Activated T-helper 2 cell treated with anti-CD3 and anti-CD28 coated beads, Interferon-gamma antibody, Interleukin-2, Interleukin-4, amounts not matched to agents 10 μg/mL and 5 μg/mL and 100 μg/mL, durations not matched to agents 14 hours and 24 hours and 36 hours (primary cell): ENCODE measurements around the gene GJD2. TPM values are rescaled to one million over a fixed set of nuclear protein-coding genes. Genes with fewer than 3 reads are reported as not detected.

Experiments
- DNase-seq: peaks from one replicate; pipeline ENCODE4 v3.0.0; 2021; ENCODE audit warnings: low spot score
- H3K27ac Mint-ChIP-seq: one replicate; pipeline ENCODE4 v1.8.0; 2021; ENCODE audit warnings: mixed read lengths
- H3K27me3 Mint-ChIP-seq: one replicate; pipeline ENCODE4 v1.8.0; 2021; ENCODE audit warnings: low read depth, mixed read lengths
- H3K36me3 Mint-ChIP-seq: one replicate; pipeline ENCODE4 v1.8.0; 2021; ENCODE audit warnings: low read depth, mixed read lengths
- H3K4me1 Mint-ChIP-seq: one replicate; pipeline ENCODE4 v1.8.0; 2021; ENCODE audit warnings: low read depth, mixed read lengths
- H3K4me3 Mint-ChIP-seq: one replicate; pipeline ENCODE4 v1.8.0; 2021; ENCODE audit warnings: low read depth, mild to moderate bottlenecking, moderate library complexity, mixed read lengths
- H3K9me3 Mint-ChIP-seq: one replicate; pipeline ENCODE4 v1.8.0; 2021; ENCODE audit warnings: mixed read lengths
- intact Hi-C: fragments of 100-400 bp; cut with micrococcal nuclease; formaldehyde crosslinking; loops from one replicate; pipeline ENCODE4 v1.15.1; 2023
- total RNA-seq: library from RNA; stranded (reverse); gene quantifications from 2 replicates; pipeline ENCODE4 v1.2.3, GENCODE V29; 2022

The GJD2 gene
- total RNA-seq = not detected in 2 replicates

DNA sequence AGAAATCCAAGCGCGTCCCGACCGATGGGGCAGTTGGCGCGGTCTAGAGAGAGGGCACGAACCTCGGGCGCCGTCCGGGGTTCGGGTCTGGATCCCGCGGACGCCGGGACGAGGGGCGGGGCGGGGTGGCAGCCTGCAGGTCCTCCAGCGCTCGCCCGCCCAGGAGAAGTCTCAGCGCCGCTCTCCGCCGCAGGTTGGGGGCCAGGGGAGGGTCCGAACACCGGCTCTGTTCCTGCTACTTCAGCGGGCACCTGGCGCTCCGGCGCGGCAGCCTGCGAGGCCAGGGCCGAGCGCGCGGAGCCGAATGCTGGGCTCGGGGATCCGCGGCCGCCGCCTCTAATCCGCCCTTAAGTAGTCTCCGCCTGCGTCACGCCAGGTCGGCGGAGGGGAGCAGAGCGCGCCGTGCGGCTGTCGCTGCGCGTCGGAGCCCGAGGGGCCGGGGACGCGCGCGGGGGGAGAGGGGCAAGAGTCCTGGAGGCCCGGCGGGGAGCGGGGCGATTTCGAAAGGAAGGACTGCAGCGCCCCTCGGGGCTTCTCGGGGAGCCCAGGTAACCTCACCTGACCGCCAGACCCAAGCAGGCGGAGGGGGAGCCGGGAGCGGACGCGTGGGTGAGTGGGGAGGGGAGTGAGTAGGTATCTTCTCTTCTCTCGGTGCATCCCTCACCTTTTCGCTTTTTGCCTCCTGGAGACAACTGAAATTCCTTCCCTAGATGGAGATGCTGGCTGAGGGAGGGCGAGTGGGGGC lies at the start of gene GJD2:
TSS of gene GJD2 (minus strand) at position 325 of the 745 bp plus-strand sequence. CDS start 510 bp downstream, outside the sequence.
- H3K9me3 Mint-ChIP-seq = no peaks in the 10 kb centered on the region
- peaks cover 56% of the 10 kb centered on the region for H3K27me3 Mint-ChIP-seq
- H3K36me3 Mint-ChIP-seq = no peaks in the 10 kb centered on the region
- H3K27ac Mint-ChIP-seq = no peak within 1 kb of the TSS
- DNase-seq = no peak
- no peaks in the 10 kb centered on the region for H3K4me1 Mint-ChIP-seq
- no peak within 1 kb of the TSS for H3K4me3 Mint-ChIP-seq
- intact Hi-C loops = no loop called here

DNA sequence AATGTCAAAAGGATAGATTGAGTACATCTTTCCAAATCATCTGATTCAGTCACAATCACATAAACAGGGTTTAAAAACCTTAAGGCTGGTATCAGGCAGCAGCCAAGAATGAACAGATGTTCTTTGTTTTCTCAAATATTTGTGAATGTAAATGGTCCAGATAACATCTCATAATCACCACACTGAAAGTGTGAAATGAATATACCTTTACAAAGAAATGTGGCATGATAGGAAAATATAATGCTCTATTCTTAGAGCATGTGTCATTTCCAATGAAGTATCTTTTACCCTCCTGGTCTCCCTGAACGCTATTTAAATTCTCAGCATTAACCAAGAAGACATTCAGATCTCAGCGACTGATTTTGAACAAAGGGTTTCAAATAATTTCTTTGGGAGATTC lies 49.3 kb upstream of the GJD2 start:
- peaks cover 13% of the 10 kb centered on the region for H3K27me3 Mint-ChIP-seq
- no peaks in the 10 kb centered on the region for H3K9me3 Mint-ChIP-seq
- intact Hi-C loops = no loop called here
- H3K4me1 Mint-ChIP-seq = peaks cover 7% of the 10 kb centered on the region
- peak overlapping the region; percentile 6 for H3K27ac Mint-ChIP-seq
- H3K4me3 Mint-ChIP-seq = no peak overlapping the region
- H3K36me3 Mint-ChIP-seq = no peaks in the 10 kb centered on the region
- DNase-seq = no peak

DNA sequence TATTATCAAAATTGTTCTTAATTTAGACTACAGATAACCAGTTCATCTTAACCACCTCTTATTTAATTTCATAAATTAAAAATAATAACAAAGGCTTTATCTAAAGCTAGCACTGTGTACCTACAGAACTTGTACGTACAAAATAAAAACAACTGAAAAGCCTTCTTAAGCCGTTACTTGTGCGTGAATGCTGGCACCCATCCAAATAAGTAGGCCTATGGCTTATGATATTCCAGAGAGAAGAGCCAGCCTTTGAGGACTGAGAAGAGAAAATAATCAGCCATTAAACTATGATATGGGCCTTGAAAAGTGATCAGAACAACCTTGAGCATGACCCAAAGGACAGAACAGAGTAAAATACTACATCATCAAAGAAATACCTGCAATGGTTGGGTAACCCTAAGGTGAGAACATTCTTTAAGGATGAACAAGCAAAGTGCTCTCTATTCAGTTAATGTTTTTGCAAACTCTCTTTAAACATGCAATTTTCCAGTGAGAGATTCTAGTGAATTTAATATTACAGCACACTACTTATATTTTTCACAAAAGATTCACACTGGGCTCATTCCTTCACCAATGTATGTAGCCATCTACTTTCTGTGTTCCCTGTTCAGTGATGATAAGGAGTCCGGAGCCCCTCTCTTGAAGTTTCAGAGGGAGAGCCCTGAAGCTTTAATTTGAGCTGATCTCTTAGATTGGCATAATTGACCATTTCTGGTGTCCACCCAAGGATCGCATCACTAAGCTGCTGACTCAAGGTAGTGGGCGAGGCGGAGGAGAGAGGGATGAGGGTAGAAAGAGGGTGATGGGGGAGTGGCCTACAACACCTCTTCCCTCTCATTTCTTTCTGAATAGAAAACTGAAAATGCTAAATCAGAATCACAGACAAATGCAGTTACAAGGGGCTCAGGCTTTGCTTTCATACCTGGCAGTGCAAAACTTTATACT lies 48.3 kb upstream of the GJD2 start:
- Mint-ChIP-seq H3K4me3 (no peak overlapping the region), H3K9me3 (no peaks in the 10 kb centered on the region), H3K27me3 (peaks cover 13% of the 10 kb centered on the region), H3K27ac (no peak overlapping the region), H3K36me3 (no peaks in the 10 kb centered on the region), H3K4me1 (peaks cover 7% of the 10 kb centered on the region)
- DNase-seq = no peak
- intact Hi-C loops = no loop called here

DNA sequence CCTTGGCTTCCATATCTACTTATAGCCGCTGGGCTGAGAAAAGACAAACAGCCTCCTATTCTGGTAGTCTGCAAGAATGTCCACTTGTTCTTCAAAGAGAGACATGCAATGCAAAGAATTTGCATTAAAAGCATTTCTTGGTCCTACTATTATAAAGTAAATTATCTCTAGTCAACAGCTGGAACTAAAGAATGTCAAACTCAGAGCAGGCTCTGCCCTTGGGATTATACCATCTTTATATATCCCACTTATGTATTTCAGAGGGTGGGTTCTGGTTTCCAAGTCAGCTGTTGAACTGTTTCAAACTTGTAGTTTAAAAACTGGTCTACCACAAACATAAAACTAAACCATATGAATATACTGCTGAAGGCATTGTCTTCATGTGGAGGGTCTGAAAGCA lies 47.6 kb upstream of the GJD2 start:
- Mint-ChIP-seq H3K27ac (no peak overlapping the region), H3K4me1 (peaks cover 7% of the 10 kb centered on the region), H3K9me3 (no peaks in the 10 kb centered on the region), H3K4me3 (no peak overlapping the region), H3K36me3 (no peaks in the 10 kb centered on the region), H3K27me3 (peaks cover 16% of the 10 kb centered on the region)
- no peak for DNase-seq
- intact Hi-C loops = no loop called here

DNA sequence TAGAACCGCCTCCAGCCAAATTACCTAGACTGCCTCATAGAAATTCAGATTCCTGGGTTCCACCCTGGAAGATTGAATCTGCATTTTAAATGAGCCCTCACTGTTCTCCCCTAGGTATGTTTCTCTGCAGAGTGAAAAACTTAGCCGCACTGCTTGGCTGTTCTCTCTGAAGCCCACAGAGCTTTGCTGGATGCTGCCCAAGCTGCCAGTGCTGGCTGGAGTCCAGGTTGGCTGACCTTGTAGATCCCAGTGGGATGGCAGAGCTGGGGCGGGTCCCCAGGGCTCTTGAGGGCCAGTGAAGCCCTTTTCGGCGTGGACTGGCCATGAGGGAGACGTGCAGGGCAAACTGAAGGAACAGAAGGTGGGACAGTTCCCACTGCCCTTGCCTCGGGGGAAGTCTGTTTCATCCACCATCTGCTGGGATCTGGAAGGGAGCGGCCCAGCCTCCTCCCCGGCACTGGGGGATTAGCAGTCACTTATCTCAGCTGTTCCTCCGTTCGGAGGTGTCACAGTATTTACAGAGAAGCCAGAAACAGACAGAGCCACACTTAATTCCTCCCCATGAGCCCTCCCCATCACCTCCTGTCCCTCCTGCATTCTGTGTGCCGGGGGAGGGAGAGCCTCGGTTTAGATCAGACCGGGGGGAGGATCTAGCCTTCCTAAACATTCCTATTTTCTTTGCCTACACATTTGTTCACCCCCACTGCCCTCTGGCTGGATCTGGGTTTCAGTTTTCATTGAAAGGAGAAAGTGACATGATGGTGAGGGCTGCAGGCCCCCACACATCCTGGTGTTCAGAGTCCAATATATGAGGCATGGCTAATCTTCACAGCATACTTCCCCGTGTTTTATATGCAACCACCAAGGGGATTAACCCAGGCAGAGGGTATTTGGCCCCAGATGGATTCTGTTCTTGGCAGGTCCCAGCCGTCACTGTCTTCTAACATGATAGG lies 44.6 kb upstream of the GJD2 start:
- peaks cover 34% of the 10 kb centered on the region for H3K27me3 Mint-ChIP-seq
- no peak overlapping the region for H3K27ac Mint-ChIP-seq
- no peak for DNase-seq
- H3K4me3 Mint-ChIP-seq = no peak overlapping the region
- no peaks in the 10 kb centered on the region for H3K9me3 Mint-ChIP-seq
- H3K4me1 Mint-ChIP-seq = peaks cover 7% of the 10 kb centered on the region
- intact Hi-C loops = no loop called here
- no peaks in the 10 kb centered on the region for H3K36me3 Mint-ChIP-seq

DNA sequence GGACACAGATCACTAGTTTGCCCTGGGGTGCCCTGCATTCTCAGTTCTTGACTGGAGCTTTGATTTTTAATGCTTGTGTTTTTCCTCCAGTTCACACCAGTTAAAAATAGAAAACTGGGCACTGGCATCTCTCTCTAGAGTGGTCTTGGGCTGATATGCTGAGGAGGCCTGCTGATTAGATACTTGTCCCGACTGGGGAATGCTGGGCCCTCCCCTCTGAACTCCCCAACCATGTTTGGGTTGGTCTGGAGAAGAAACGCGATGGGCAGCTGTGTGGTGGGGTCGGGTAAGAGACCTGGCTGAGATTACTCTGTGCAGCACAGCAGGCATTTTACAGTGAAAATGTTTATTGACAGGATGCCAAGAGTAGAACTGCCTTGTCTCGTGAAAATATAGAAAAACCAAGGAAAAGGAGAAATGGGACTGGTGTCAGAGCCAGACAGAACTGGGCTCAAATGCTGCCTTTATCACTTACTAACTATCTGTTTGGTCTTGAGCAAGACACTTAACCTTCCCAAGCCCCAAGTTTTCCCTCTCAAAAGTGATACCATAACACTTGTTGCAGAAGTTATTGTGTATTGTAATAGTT lies 42.1 kb upstream of the GJD2 start:
- DNase-seq = no peak
- intact Hi-C loops = no loop called here
- Mint-ChIP-seq H3K4me3 (no peak overlapping the region), H3K27ac (no peak overlapping the region), H3K4me1 (no peaks in the 10 kb centered on the region), H3K36me3 (no peaks in the 10 kb centered on the region), H3K27me3 (peaks cover 55% of the 10 kb centered on the region), H3K9me3 (no peaks in the 10 kb centered on the region)

DNA sequence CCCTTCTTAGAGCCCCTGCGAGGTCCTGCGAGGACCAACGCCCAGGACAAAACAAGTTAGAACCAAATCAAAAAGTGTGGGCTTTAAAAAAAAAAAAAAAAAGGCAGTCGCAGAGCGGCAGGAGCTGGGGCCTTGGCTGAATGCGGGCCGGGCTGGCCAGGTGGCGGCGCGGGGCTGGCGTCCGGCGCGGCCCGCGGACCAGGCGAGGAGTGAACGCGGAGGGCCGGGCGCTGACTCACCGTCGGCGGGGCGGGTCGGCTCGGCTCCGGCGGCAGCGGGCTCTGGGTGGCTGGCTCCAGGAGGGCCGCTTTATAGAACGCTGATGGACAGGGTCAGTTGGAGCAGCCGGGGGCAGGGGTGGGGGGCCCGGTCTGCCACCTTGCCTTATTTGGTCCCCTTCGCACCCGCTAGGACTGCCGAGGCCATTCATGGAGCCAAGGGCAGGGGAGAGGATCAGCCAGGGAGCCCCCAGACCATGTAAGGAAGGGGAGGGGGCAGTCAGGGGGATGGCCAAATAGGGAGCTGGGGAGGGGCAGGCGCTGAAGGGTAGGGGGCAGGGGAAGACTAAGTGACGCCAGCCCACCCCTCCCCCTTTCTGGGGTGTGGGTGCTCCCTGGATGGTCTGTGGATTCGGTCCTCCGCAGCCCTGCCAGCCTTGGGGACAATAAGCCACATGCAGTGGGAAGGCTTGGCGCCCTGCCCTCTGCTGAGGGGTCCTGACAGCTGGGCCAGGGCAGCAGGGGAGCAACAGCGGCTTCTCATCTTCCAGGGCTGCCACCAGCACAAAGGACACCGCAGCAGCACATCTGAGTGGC lies 40.7 kb upstream of the GJD2 start, which contains the start of gene ACTC1:
TSS of gene ACTC1 (minus strand) at position 283 of the 815 bp plus-strand sequence. CDS start 741 bp downstream, outside the sequence.
- H3K36me3 Mint-ChIP-seq = no peaks in the 10 kb centered on the region
- no peak within 1 kb of the TSS for H3K27ac Mint-ChIP-seq
- no peaks in the 10 kb centered on the region for H3K9me3 Mint-ChIP-seq
- no peak within 1 kb of the TSS for H3K4me3 Mint-ChIP-seq
- no peak for DNase-seq
- H3K27me3 Mint-ChIP-seq = peaks cover 60% of the 10 kb centered on the region
- intact Hi-C loops = no loop called here
- H3K4me1 Mint-ChIP-seq = no peaks in the 10 kb centered on the region

DNA sequence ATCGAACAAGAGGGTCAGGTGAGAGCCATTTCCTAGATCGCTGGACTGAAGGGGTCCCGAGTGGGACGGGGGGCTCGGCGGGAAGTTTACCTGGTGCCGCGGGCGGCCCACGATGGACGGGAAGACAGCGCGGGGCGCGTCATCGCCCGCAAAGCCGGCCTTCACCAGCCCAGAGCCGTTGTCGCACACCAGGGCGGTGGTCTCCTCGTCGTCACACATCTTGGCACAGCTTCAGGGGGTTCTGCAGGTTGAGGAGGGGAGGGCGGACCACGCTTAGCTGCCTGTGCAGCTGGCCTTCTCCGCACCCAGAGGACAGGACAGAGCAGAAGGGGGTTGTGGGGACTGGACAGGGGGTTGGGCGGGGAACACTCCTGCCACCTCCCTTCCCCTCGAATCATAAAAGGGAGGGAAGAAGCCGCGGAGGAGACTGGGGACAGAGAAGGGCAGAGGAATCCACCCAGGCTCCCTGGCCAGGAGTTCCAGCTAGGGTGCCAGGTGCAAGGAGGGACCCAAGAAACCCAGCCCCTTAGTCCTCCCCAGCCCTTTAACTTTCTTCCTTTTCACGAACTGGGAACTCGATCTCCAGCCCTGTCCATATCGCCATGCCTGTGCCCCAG lies 39.9 kb upstream of the GJD2 start:
- no peak overlapping the region for H3K4me3 Mint-ChIP-seq
- no peaks in the 10 kb centered on the region for H3K4me1 Mint-ChIP-seq
- H3K9me3 Mint-ChIP-seq = no peaks in the 10 kb centered on the region
- no peaks in the 10 kb centered on the region for H3K36me3 Mint-ChIP-seq
- no peak for DNase-seq
- intact Hi-C loops = no loop called here
- peaks cover 60% of the 10 kb centered on the region for H3K27me3 Mint-ChIP-seq
- H3K27ac Mint-ChIP-seq = no peak overlapping the region

DNA sequence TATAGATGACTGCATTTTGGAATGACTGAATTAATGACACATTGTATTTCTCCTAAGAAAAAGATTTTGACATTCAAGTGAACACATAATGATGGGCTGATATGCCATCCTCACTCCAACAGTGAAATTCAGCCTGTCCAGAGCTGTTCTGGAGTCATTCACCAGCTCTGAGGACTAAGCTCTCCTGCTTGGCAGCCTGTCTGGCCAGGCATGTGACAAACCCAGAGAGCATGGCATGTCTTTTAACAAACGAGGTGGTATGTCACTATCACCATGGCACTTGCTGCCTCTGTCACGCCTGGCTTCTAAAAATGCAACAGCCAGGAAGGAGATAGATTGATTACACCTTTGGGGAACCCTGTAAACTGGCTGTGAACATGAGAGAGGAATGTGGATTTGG lies 39.1 kb upstream of the GJD2 start:
- H3K36me3 Mint-ChIP-seq = no peaks in the 10 kb centered on the region
- H3K27ac Mint-ChIP-seq = no peak overlapping the region
- intact Hi-C loops = no loop called here
- no peak for DNase-seq
- no peak overlapping the region for H3K4me3 Mint-ChIP-seq
- H3K9me3 Mint-ChIP-seq = no peaks in the 10 kb centered on the region
- H3K4me1 Mint-ChIP-seq = no peaks in the 10 kb centered on the region
- H3K27me3 Mint-ChIP-seq = peaks cover 64% of the 10 kb centered on the region

DNA sequence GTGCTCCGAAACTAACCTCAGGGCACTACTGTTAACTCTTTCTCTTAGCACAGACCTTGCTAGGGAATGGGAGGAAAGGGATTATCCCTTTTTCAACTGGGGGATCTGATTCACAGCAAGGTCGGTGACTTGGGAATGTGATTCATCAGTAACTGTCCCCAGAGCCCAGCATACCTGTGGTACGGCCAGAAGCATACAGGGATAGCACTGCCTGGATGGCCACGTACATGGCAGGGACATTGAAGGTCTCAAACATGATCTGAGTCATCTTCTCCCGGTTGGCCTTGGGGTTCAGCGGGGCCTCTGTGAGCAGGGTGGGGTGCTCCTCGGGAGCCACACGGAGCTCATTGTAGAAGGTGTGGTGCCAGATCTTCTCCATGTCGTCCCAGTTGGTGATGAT lies 38.3 kb upstream of the GJD2 start:
- no peaks in the 10 kb centered on the region for H3K9me3 Mint-ChIP-seq
- H3K4me3 Mint-ChIP-seq = no peak overlapping the region
- no peaks in the 10 kb centered on the region for H3K4me1 Mint-ChIP-seq
- no peaks in the 10 kb centered on the region for H3K36me3 Mint-ChIP-seq
- H3K27me3 Mint-ChIP-seq = peaks cover 64% of the 10 kb centered on the region
- intact Hi-C loops = no loop called here
- DNase-seq = no peak
- H3K27ac Mint-ChIP-seq = no peak overlapping the region

DNA sequence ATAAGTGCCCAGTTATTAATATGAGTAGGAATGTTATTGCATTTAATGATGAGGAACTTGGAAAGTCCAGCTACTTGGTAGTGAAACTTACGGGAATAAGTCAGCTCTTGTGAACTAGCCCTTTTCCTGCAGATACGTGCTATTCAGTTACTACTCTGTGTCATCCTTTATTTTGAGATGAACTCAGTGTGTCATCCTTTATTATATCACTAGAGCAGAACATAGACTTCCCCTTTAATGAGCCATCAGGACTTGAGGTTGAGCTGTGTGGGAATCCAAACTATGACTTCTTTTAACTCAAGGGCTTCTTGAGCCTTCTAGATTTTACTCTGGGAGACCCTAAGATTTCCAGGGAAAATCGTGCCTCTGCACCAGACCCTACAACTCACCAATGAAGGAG lies 36.9 kb upstream of the GJD2 start:
- intact Hi-C loops = no loop called here
- no peak for DNase-seq
- no peaks in the 10 kb centered on the region for H3K36me3 Mint-ChIP-seq
- no peak overlapping the region for H3K4me3 Mint-ChIP-seq
- H3K4me1 Mint-ChIP-seq = no peaks in the 10 kb centered on the region
- peaks cover 55% of the 10 kb centered on the region for H3K27me3 Mint-ChIP-seq
- H3K27ac Mint-ChIP-seq = no peak overlapping the region
- no peaks in the 10 kb centered on the region for H3K9me3 Mint-ChIP-seq
